Lower leg skin (tissue), 4 donors: ENCODE data around the gene BFSP1. TPM values are rescaled to one million over a fixed set of nuclear protein-coding genes. Genes with fewer than 3 reads are reported as not detected.

Experiments used
- DNase-seq, 2 donors: peaks; one replicate each; pipeline ENCODE4 v3.0.0-alpha.2; 2019; ENCODE audit warnings: low spot score in 2 of 2
- H3K4me3 ChIP-seq: fragments of 200-600 bp; sonication (generic); 2 replicates; pipeline ENCODE4 v1.5.1; 2017; ENCODE audit warnings: mild to moderate bottlenecking, low read depth; ENCODE audit not compliant: poor library complexity, severe bottlenecking
- POLR2A ChIP-seq, 2 donors: fragments of 450-650 bp; IDR thresholded peaks; one replicate each; pipeline ENCODE4 v1.6.1; 2016 to 2017; ENCODE audit warnings: antibody characterized with exemption in 2 of 2, mild to moderate bottlenecking in 1 of 2, moderate library complexity in 1 of 2
- WGBS, 2 donors: methylation state at CpG; one replicate each; pipeline ENCODE4 v1.1.5; 2018; 5-methylcytosine and 5-hydroxymethylcytosine counted together
- intact Hi-C: fragments of 100-400 bp; cut with DNase I; formaldehyde crosslinking; loops from one replicate; pipeline ENCODE4 v1.15.0; 2023; ENCODE audit warnings: low total_unique reads
- total RNA-seq, 4 donors: library from RNA; depleted of rRNA; stranded (reverse); fragments of >200 nt; gene quantifications; one replicate each; pipeline ENCODE4 v1.1.0, GENCODE V29; 2016
- TF ChIP-seq, protein P1 (sequence below), 3 donors: fragments of 450-650 bp; IDR thresholded peaks; one replicate each; pipeline ENCODE4 v1.5.1; 2016; ENCODE audit warnings: antibody characterized with exemption in 3 of 3, mild to moderate bottlenecking in 3 of 3, moderate library complexity in 2 of 3

BFSP1 gene
- total RNA-seq, 4 donors from 2014 or later, result 0.61 to 2.6 (median 1.7) TPM

DNA sequence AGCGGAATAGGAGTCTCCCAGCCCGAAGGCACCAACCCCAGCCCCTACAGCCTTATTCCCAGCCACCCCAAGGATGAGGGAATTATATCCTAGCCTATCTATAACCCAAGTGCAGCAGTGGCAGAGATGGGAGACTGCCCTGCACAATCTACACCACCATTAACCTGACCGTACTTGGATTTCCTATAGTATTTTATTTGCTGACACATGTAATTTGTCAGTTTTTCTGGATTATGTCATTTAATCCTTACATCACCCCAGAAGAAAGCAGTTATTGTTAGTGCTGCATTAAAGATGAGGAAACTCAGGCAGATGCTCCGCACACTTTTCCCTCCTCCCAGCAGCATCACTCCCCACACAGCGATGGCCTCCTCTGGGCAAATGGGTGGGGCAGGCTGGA, 6.0 kb downstream of the BFSP1 start:
- peak in 1 of 2 donors; percentile 31 for DNase-seq
- WGBS, 2 donors, result 87 to 89% methylated on average over 5 of the region's 5 CpGs
- H3K4me3 ChIP-seq, result no peak overlapping the region
- intact Hi-C loops, result no loop called here
- TF ChIP-seq, protein P1, sequence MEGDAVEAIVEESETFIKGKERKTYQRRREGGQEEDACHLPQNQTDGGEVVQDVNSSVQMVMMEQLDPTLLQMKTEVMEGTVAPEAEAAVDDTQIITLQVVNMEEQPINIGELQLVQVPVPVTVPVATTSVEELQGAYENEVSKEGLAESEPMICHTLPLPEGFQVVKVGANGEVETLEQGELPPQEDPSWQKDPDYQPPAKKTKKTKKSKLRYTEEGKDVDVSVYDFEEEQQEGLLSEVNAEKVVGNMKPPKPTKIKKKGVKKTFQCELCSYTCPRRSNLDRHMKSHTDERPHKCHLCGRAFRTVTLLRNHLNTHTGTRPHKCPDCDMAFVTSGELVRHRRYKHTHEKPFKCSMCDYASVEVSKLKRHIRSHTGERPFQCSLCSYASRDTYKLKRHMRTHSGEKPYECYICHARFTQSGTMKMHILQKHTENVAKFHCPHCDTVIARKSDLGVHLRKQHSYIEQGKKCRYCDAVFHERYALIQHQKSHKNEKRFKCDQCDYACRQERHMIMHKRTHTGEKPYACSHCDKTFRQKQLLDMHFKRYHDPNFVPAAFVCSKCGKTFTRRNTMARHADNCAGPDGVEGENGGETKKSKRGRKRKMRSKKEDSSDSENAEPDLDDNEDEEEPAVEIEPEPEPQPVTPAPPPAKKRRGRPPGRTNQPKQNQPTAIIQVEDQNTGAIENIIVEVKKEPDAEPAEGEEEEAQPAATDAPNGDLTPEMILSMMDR (IDR thresholded peaks at IDR 0.05), result no peak
- TF ChIP-seq POLR2A (IDR thresholded peaks at IDR 0.05), result no peak

DNA sequence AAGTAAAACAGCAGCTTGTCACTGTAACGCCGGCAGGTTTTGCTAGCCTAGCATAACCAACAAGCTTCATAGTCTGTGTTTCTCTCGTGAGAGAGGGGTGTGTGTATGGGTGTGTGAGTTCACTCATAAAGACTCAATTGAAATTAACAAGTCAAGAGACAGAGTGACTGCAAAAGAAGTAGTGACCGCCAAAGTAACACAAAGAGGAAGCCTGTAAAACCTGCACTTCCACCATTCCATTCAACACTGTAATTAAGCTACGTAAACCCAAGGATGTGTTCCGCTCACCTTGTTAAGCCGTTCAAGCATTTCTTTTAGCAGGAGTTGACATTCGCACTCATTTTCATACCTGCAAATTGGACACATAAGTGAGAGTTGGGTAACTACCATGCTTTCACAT, 6.6 kb downstream of the BFSP1 start:
- WGBS, 2 donors, result 63 to 64% methylated on average over 8 of the region's 8 CpGs
- intact Hi-C loops, result no loop called here
- TF ChIP-seq, protein P1 (IDR thresholded peaks at IDR 0.05), result no peak
- TF ChIP-seq POLR2A (IDR thresholded peaks at IDR 0.05), result no peak
- H3K4me3 ChIP-seq, result no peak overlapping the region
- DNase-seq, result peak in 1 of 2 donors; percentile 50

DNA sequence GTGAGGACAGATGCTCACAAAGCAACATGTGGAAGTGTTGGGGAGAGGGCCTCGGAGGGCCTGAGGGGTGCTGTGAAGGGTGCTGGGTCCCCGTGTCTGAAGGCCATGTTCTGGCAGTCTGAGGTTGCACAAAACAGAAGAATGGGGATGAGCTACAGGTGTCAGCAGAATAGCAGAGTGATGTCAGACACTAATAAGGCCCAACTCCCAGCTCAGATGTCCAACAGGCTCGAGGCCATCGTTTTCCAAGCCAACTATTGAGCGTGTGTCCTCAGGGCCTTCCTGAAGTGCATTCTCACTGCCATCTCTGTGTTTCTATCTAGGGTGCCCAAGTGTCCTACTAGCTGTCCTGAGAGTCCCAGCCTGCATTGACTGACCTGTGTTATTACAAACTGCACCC, 7.9 kb downstream of the BFSP1 start:
- WGBS, 2 donors, result 76 to 90% methylated on average over 5 of the region's 5 CpGs
- H3K4me3 ChIP-seq, result no peak overlapping the region
- TF ChIP-seq POLR2A (IDR thresholded peaks at IDR 0.05), result no peak
- TF ChIP-seq, protein P1 (IDR thresholded peaks at IDR 0.05), result no peak
- peak in 1 of 2 donors; percentile 43 for DNase-seq
- intact Hi-C loops, result no loop called here

DNA sequence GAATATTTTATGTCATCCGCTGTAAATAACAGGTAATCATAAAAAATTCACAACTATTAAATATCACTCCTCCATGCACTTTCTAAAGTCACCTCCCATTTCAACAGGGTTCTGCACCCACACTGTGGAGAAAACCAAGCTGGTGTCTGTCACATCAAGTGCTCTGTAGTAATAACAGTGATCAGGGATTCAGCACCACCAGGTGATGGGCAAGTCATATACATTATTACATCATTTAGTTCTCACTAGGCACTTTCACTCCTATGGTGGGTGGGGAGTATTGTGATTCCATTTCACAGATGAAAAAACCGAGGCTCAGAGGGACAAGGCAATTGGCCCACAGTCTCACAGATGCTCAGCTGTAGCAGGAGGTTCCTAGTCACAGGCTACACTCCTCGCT, 8.7 kb downstream of the BFSP1 start:
- intact Hi-C loops, result no loop called here
- TF ChIP-seq, protein P1 (IDR thresholded peaks at IDR 0.05), result no peak
- no peak for TF ChIP-seq POLR2A (IDR thresholded peaks at IDR 0.05)
- no peak for DNase-seq
- WGBS, 2 donors, result 83 to 85% methylated on average over 3 of the region's 3 CpGs
- no peak overlapping the region for H3K4me3 ChIP-seq

DNA sequence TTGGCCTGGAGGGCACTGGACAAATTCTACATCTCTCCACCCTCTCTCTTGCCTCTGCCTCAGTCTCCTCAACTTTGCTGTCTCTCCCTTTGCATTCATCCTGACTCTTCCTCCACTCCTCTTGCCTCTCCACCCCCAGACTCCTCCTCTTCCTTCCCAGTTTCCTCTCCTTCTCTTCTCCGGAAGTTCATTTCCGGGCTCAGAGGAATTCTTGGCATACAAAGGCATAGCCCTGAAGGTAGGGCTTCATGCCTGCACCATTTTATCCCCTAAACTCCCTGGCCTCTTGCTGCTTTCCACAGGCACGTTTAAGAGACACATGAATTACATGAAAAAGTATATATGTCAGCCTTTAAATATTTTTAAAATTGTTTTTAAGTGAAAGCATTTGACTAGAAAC, 10.6 kb downstream of the BFSP1 start:
- intact Hi-C loops, result no loop called here
- no peak overlapping the region for H3K4me3 ChIP-seq
- DNase-seq, result peak in 1 of 2 donors; percentile 1
- WGBS, 2 donors, result 13 to 19% methylated on average over 3 of the region's 3 CpGs
- TF ChIP-seq POLR2A (IDR thresholded peaks at IDR 0.05), result no peak
- TF ChIP-seq, protein P1 (IDR thresholded peaks at IDR 0.05), result no peak

DNA sequence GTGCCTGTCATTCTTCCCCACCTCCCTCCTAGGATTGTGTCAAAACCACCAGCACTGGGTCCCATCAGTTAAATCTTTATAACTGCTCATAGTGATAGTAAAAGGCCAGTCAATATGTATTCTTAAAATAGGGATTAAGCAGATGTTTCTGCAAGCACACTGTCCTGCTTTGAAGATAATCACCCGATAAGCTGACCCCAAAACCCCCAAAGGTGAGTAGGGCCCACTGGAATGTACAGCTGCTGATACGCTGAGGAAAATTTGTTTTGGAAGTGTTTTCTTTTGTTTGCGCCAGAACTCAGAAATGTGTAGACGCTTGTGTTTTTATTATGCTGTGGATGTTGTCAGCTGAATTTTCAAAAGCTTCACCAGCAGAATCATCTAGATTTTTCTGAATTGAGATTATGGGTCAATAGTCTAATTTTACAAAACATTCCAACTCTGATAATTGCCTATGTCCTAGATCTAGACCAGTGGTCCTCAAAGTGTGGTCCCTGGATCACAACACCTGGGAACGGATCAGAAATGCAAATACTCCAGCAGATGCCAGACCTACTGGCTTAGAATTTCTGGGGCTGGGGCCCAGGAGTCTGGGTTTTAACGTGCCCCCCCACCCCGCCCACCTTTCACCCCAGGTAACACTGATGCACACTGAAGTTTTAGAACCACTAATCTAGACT, 11.4 kb downstream of the BFSP1 start:
- WGBS, 2 donors, result 85 to 93% methylated on average over 7 of the region's 7 CpGs
- no peak for TF ChIP-seq POLR2A (IDR thresholded peaks at IDR 0.05)
- TF ChIP-seq, protein P1 (IDR thresholded peaks at IDR 0.05), result no peak
- no peak overlapping the region for H3K4me3 ChIP-seq
- intact Hi-C loops, result no loop called here
- peak in 1 of 2 donors; percentile 21 for DNase-seq
